Activated naive CD4-positive, alpha-beta T cell treated with anti-CD3 and anti-CD28 coated beads, Interleukin-2, amount 50 U/mL, for 16 hours (primary cell): ENCODE results near the gene GPAT2.
"Not testable (repeated sequence)": the region's sequence is repeated elsewhere in the genome, so short reads cannot be mapped to it uniquely, and the experiment has no call there.

Experiments used
- DNase-seq: peaks from one replicate; pipeline ENCODE4 v3.0.0-alpha.2; 2020

Gene GPAT2

DNA sequence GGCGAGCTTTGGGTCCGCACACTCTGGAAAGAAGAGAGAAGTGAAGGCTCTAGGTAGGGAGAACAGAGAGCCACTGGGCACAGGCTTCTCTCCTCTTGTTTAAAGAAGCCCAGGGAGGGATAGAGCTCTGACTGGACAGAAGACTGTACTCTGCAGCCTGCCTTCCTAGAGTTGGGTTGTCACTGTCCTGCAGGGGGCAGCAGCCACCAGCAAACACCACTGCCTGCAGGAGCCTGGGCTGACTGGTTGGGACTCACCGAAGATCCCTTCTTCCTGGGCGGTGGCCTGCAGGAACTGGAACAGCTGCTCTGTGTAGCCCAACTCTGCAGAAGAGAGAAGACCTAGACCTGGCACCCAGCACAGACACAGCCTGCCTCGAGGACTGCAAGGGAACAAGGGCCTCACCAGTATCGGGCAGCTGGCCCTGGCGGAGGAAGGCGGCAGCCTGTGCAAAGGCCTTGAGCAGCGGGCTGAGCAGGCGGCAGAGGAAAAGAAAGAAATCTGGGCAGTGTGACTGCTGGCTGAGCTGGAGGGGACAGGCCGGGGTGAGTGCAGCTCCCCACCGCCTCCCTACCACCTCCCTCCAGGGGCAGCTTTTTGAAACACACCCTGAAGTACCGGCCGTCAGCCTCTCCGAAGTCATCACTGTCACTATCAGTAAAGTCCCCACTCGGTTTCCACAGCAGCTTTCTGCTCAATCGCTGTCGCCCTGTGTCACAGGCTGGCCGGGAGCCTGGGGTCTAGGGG, 11.8 kb downstream of the GPAT2 start:
- DNase-seq, result peak; percentile 73

DNA sequence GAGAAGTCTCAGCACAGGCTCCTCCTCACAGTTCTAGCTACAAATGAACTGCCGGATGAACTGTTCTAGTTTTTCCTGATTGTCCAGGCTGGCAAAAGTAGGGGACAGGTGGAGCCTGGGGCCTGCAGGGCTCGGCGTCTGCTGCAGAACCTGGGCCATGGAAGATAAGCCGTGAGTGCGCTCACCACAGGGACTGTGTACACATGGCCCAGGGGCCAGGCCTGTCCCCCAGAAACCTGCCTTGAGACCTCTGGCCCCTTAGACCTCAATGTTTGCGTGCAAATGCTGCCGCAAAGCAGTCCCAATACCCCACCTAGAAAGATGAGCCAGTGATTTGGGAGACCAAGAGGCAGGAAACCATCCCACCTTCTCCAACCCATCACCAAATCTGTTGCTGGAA, 12.6 kb downstream of the GPAT2 start:
- not testable (repeated sequence) for DNase-seq

DNA sequence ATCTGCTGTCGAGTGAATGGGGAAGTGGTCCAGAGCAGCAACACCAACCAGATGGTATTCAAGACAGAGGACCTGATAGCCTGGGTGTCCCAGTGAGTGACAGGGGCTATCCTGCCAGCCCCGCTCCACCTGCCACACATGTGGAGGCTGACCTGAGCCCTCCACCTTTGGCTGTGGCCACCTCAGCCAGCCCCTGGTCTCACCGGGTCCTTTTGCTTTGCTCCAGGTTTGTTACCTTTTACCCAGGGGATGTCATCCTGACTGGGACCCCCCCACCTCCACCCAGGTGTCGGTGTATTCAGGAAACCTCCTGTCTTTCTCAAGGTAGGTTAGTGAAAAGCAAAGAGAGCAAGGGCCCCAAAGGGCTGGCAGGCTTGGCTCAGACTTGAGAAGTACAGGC, 13.6 kb downstream of the GPAT2 start:
- DNase-seq, result not testable (repeated sequence)

DNA sequence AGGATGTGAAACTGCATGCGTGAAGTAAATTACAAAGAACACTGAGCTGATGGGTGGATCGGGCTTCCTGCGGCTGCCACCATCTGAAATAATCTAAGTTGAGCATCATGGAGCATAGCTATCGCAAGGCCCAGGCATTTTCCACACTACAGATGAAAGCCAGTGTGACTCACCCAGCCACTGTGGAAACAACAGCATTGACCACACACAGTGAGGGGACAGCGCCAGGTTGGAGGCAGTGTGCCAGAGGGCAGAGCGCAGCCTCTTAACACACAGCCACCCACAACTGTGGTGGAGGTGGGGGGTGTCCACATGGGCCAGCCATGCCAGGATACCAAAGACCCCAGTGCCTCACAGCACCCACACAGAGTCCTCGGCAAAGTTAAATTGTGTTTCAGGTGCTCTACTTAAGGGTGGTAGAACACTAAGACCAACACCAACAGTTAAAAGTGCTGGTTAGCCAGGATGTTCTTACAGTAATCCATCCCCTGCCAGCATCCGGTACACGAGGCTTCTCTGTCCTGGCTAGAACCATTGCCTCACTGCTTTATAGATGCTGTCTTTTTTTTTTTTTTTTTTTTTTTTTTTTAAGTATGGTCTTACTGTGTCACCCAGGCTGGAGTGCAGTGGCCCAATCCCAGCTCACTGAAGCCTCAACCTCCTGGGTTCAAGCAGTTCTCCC, 14.7 kb downstream of the GPAT2 start:
- not testable (repeated sequence) for DNase-seq

DNA sequence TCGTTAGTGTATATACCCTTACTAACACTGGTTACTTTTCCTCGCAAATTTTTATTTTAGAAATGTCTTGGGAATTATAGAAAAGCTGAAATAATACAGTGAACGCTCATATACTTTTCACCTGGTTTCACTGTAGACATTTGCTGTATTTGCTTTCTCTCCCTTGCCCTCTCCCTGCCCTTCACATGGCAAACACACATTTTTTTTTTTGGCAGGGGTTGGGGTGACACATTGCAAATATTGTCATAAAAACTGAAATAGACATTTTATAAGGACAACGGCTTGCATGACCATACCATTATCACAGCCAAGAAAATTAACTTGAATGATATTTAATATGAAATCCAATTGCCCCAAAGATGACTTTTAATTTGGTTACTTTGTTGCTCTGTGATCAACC, 18.4 kb downstream of the GPAT2 start:
- DNase-seq, result not testable (repeated sequence)

DNA sequence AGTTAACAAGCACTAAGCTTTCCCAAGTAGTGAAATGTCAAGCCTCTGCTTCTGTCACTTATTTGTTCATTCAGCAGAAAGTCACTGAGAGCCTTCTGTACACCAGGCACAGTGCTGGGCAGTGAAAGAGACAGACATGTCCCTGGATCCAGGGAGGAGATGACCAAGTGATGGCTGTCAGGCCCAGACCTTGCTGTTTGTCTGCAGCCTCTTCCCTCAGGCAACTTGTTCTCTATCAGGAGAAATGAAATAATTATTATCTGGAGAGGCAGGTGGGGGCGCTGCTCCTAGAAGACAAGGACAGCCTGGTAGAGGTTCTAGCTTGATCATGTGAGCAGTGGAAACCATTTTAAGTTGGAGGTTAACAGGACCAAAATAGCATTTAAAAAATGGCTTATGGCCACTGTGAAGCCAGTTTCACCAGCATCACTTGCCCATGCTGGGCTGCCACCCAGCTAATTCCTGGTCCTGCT, 21.9 kb downstream of the GPAT2 start:
- DNase-seq, result not testable (repeated sequence)

DNA sequence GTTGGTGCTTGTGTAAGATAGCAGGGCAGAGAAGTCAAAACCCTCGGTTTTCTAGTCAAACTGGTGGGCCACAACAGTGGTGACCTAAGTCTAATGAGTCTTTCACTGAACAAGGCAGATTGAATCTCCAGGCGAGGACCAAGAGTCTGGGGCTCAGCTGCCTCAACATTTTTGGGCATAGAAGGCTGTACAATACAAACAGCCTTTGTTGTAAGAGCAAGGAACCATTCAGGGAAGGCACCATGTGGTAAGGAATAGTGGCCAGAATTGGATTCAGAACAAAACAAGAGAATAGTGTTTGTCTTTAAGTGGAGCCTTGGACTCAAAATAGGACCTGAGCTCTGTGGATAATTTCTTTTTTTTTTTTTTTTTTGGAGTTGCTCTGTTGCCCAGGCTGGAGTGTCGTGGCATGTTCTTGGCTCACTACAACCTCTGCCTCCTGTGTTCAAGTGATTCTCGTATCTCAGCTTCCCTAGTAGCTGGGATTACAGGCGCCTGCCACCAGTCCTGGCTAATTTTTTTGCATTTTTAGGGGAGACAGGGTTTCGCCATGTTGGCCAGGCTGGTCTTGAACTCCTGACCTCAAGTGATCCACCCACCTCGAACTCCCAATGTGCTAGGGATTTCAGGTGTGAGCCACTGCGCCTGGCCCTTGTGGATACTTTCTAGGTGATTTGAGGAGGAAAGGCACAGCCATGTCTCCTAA, 22.5 kb downstream of the GPAT2 start:
- DNase-seq, result not testable (repeated sequence)

DNA sequence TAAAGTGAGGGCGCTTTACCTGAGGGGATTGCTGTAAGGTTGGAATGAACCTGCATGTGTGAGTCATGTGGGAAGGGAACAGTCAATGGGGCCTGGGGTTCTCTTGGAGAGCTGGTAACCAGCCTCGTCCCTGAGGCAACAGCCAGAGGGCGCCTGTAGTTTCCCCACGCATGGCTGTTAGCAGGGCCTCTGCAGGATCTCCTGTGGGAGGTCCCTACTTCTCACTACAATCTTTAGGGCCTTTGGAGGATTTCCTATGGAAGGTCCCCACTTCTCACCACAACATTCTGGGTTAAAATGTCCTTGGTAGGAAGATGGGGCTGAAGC, 23.6 kb downstream of the GPAT2 start:
- DNase-seq, result not testable (repeated sequence)

DNA sequence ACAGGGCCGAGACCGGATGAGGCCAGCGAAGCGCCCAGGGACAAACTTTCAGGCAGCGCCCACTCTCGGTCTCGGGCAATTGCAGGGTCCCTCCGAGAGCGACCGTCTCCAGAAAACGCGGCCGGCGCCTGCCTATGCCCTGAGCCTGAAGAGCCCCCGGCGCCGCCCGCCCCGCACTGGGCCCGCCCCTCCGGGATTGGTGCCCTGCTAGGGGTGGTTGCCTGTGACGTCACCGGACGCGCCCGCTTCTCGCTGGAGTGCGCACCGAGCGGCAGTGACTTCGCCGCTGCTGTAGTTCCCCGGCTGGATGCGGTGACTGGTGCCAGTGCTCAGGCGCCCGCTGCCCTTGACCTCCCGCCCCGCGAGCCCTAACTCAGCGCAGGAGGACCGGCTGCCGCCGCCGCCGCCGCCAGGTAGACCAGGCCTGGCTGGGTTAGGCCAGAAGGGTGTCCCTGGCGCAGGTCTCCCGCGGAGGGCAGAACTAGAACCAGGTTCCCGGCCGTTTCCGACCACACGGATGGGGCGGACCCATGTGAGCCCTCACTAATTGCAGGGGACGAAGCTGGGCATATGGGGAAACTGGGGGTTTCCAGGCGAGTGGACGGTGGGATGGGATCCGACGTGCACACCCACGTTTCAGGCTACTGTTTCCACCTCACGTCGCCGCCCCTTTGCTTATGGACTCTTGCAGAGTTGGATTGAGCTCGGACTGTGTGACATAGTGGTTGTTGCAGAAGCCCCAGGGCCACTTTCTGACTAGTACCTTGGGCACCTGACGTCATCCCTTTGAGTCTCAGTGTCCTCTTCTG, 24.2 kb downstream of the GPAT2 start:
- DNase-seq, result peak; percentile 97

DNA sequence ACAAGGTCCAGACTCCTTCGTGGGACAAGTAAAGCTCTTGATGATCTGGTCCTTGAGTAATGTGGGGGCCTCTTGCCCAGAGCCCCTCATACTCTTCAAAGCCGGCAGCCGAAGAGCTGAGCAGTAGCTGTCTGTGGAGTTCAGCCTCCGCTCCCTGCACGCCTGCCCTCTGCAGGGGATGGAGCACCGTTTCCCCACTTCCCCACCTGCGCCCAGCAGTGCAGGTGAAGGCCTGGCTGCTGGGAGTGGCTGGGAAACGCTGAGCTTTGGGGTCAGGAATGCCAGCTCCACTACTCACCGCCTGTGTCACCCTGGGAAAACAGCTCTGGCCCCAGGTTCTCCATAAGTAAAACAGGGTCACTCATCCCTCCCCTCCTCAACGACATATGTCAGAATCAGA, 24.9 kb downstream of the GPAT2 start:
- DNase-seq, result not testable (repeated sequence)

DNA sequence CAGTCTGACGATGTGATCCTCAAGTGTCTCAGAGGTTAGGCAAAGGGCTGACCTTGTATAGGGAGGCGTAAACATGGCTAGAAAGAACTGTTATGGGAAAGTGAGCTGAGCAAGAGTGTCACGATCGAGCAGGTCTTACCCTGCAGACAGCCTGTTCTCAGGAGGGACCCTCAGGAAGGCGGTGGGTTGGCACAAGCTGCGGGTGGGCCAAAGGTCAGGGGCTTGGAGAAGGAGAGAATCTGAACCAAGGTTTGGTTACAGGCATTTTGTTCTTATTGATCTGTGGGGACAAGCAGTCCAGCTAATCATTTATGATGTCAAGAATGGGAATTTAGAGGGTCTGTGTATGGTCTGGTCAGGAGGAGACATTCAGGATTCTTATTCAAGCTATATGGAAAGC, 26.7 kb downstream of the GPAT2 start:
- DNase-seq, result not testable (repeated sequence)

DNA sequence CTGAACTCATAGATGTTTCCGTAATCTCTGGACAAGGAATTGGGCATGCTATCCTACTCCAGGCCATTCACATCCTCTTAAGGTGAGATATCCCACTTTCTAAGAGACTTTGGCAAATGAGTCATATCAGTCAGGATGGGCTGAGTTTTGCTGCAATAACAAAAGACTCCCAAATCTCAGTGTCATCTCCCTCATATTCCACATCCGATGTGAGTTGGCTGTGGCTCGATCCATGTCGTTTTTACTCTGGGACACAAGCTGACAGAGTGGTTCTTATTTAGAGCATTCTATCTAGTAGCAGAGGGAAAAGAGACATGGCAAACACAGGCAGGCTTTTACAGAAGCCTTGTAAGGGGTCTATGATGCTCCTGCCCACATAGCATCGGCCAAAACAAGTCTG, 28.5 kb downstream of the GPAT2 start:
- DNase-seq, result not testable (repeated sequence)

DNA sequence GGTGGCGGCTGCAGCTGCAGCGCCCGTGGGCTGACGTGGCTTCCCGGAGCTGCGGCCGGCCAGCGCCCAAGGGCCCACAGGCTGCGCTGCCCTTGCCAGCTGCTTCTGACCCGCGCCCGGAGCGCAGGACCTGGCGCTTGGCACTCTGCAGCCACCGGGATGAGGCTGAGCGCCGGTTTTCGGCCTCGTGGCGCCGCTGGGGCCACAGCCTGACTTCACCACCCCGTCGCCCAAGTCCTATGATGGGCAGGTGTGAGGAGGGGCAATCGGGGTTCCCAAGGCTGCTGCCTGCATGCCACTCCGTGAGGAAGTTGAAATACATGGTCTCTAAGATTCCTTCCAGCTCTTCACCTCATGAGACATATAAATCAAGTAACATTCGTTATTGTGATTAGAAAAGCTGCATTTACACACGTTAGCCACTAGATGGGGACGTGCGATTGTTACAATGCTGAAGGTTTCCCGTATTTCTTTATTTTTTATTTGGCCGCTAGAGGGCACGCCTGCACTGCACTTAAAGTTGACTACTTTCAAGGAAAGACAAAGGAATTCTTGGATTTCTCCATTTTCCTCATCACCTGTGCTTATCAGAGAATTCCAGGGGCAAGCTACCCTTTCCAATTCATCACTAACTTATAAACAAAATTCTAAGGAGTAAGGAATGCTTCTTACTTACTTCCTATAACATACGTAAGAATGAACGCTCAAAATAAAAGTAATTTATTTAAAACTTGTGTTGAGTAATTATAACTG, 42.0 kb downstream of the GPAT2 start:
- peak; percentile 40 for DNase-seq

DNA sequence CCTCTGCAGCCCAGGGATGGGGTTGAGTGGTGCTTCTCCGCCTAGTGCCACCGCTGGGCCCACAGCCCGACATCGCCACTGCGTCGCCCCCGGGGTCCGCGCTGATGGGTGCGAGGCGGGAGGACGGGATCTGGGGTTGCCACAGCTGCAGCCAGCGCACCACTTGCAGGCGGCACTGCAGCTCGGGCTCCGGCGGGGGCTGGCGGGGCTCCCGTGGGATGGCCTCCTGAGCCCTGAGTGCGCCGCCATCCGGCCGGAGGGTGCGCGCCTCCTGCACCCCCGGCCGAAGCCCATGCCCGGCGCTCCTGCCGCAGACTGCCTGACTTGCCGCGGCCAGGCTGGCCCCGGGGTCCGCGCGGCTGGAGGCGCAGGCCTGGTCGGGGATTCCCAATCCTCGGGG, 42.6 kb downstream of the GPAT2 start:
- DNase-seq, result peak; percentile 28

DNA sequence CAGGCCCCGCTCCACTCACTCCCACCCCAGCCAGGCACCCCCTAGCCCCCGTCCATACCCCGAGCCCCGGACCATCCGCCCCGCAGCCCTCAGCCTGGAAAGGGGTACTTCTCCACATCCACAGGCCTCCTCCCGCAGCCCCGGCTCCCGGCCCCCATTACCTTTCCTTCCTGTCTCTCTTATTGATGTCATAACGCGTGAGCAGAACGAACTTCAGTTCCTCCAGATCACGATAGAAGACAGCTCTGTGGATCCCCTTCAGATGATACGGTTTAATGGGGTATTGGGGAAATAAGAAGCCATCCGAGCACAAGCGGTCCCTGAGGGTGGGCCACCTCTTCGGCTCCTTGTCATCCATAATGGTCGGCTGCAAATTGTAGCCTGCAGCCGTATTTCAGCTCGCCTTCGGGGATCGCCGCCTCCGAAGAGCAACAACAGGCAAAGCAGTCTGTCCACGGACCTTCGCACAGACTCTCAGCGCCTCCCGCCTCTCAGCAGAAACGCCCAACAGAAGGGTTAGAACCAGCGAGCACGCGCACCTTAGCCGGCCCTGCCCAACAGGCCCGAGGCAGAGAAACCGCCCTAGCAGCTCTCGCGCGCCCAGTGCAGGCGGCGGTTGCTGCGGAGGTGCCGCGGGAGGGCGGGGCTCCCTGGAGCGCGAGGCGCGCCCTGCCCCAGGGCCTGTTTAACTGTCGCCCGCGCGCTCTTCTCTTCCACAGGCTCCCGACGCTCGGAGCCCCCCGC, 43.2 kb downstream of the GPAT2 start, which contains the start of gene ANKRD36C:
Gene ANKRD36C (minus strand): TSS at position 474 of the 744 bp plus-strand sequence. CDS start 116 bp downstream, at position 358.
- peak; percentile 15 for DNase-seq

DNA sequence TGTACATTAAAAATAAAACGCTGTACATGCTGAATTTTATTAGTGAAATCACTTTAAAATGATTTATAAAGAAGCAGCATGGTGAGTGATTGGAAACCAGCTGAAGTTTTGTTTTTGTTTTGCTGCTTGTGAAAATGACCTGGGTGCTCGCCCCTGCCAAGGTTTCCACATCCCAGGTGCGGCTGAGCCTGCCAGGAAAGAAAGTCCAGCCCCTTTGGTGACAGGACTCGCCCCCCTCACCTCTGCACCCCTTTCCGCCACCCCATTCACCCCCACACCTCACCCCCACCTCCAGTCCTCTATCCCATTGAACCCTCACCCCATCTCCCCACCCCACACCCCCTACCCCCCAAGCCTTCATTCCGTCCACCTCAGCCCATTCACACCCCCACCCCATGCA, 43.8 kb downstream of the GPAT2 start:
- not testable (repeated sequence) for DNase-seq
